H1 (cell line): Measurements from ENCODE around the gene TOP2A. TPM values are rescaled to one million over a fixed set of nuclear protein-coding genes. Genes with fewer than 3 reads are reported as not detected.
A peak's percentile ranks its signal among the peaks of the same experiment; 100 is the strongest.

Experiments used
- CTCF ChIA-PET: fragments of 300-600 bp; sonication (Branson Sonifier 250); formaldehyde crosslinking; loops from one replicate; lab custom pipeline; 2021; ENCODE audit not compliant: partially characterized antibody; lab: Charles Lee
- POLR2A ChIA-PET: fragments of 300-600 bp; sonication (Branson Sonifier 250); formaldehyde crosslinking; loops from one replicate; lab custom pipeline; 2021; ENCODE audit warnings: inconsistent platforms; ENCODE audit not compliant: partially characterized antibody; lab: Charles Lee
- DNase-seq, 2 experiments: peaks; one replicate each; pipeline versions ENCODE4 v3.0.0 to v3.0.0-alpha.2; 2010 to 2022; ENCODE audit warnings: low spot score in 2 of 2, low read depth in 1 of 2, mixed read lengths in 1 of 2
- FAIRE-seq: peaks from 2 replicates; lab custom pipeline; 2011; peaks lifted over from hg19 to GRCh38; lab: Jason Lieb, UNC
- H2AFZ ChIP-seq: 2 replicates; pipeline ENCODE4 v1.8.1; 2012; ENCODE audit warnings: low read length, inconsistent platforms
- H2AK5ac ChIP-seq: 2 replicates; pipeline ENCODE4 v1.6.1; 2013; ENCODE audit warnings: low read depth, low read length
- H2BK120ac ChIP-seq: replicated peaks from 2 replicates; pipeline ENCODE3; 2013; ENCODE audit warnings: low read depth, low read length, inconsistent platforms
- H2BK12ac ChIP-seq: 2 replicates; pipeline ENCODE4 v1.6.1; 2013; ENCODE audit warnings: low read depth, low read length
- H2BK15ac ChIP-seq: 2 replicates; pipeline ENCODE4 v1.6.1; 2013; ENCODE audit warnings: low read length
- H2BK20ac ChIP-seq: 2 replicates; pipeline ENCODE4 v1.6.1; 2013; ENCODE audit warnings: low read length
- H2BK5ac ChIP-seq: 2 replicates; pipeline ENCODE4 v1.6.1; 2013; ENCODE audit warnings: low read depth, low read length
- H3K14ac ChIP-seq: 2 replicates; pipeline ENCODE4 v1.6.1; 2013; ENCODE audit warnings: inconsistent platforms; ENCODE audit not compliant: insufficient read length
- H3K18ac ChIP-seq: 2 replicates; pipeline ENCODE4 v1.6.1; 2013; ENCODE audit warnings: low read length; ENCODE audit errors: extremely low read depth
- H3K23ac ChIP-seq: 2 replicates; pipeline ENCODE4 v1.6.1; 2013; ENCODE audit warnings: inconsistent platforms; ENCODE audit not compliant: insufficient read length
- H3K23me2 ChIP-seq: 2 replicates; pipeline ENCODE4 v1.6.1; 2013; ENCODE audit warnings: low read depth, low read length
- H3K27ac ChIP-seq: 2 replicates; pipeline ENCODE4 v1.6.1; 2011; ENCODE audit warnings: low read depth, low read length, inconsistent platforms
- H3K27me3 ChIP-seq, 4 experiments: replicated peaks in 1 of 4; 1 replicate in 1 of 4; 2 replicates in 3 of 4; pipeline versions ENCODE4 v1.6.1 to v1.8.1; 2011 to 2013; ENCODE audit warnings: low read length in 3 of 4, mild to moderate bottlenecking in 3 of 4, inconsistent platforms in 2 of 4, mixed read lengths in 2 of 4, moderate library complexity in 1 of 4; ENCODE audit not compliant: control insufficient read depth in 3 of 4, insufficient read depth in 3 of 4; ENCODE audit errors: extremely low read depth in 1 of 4
- H3K36me3 ChIP-seq, 4 experiments: 2 replicates each; pipeline versions ENCODE4 v1.6.1 to v1.8.1; 2011 to 2013; ENCODE audit warnings: mild to moderate bottlenecking in 4 of 4, low read length in 3 of 4, moderate library complexity in 2 of 4, control low read depth in 1 of 4, inconsistent platforms in 1 of 4; ENCODE audit not compliant: insufficient read depth in 4 of 4, control insufficient read depth in 2 of 4
- H3K4ac ChIP-seq: replicated peaks from 2 replicates; pipeline ENCODE3; 2013; ENCODE audit warnings: low read length, low read depth, mixed read lengths, inconsistent platforms; ENCODE audit not compliant: insufficient read length
- H3K4me1 ChIP-seq, 4 experiments: replicated peaks in 1 of 4; 1 replicate in 1 of 4; 2 replicates in 3 of 4; pipeline versions ENCODE4 v1.6.1 to v1.8.1; 2011 to 2013; ENCODE audit warnings: low read length in 3 of 4, inconsistent platforms in 2 of 4, mixed read lengths in 1 of 4; ENCODE audit not compliant: insufficient read depth in 4 of 4, control insufficient read depth in 3 of 4
- H3K4me2 ChIP-seq, 2 experiments: 2 replicates each; pipeline versions ENCODE4 v1.6.1 to v1.8.1; 2011 to 2013; ENCODE audit warnings: low read depth in 2 of 2, low read length in 2 of 2, control low read depth in 1 of 2, inconsistent platforms in 1 of 2, mild to moderate bottlenecking in 1 of 2; ENCODE audit not compliant: insufficient read depth in 1 of 2
- H3K4me3 ChIP-seq, 4 experiments: fragments of 200-600, 300-600 bp in 1 of 4; sonication (generic), shearing (Covaris generic), sonication (Bioruptor Twin) in 1 of 4; 2 replicates each; pipeline versions ENCODE4 v1.5.1 to v1.8.1; 2011 to 2016; ENCODE audit warnings: low read length in 4 of 4, low read depth in 3 of 4, control low read depth in 2 of 4, inconsistent platforms in 2 of 4, mild to moderate bottlenecking in 2 of 4, mixed read lengths in 1 of 4, moderate library complexity in 1 of 4; ENCODE audit not compliant: insufficient read depth in 2 of 4; ENCODE audit errors: extremely low read depth in 1 of 4
- H3K56ac ChIP-seq: replicated peaks from 2 replicates; pipeline ENCODE3; 2013; ENCODE audit warnings: low read depth, mild to moderate bottlenecking, mixed read lengths, low read length, inconsistent platforms; ENCODE audit not compliant: insufficient read length
- H3K79me1 ChIP-seq: 2 replicates; pipeline ENCODE4 v1.6.1; 2013; ENCODE audit warnings: low read depth, low read length, control low read depth
- H3K79me2 ChIP-seq, 2 experiments: 2 replicates each; pipeline versions ENCODE4 v1.6.1 to v1.8.1; 2012 to 2013; ENCODE audit warnings: low read length in 2 of 2, mild to moderate bottlenecking in 2 of 2, inconsistent platforms in 1 of 2; ENCODE audit not compliant: insufficient read depth in 2 of 2, control insufficient read depth in 1 of 2
- H3K9ac ChIP-seq, 4 experiments: replicated peaks in 1 of 4; 1 replicate in 1 of 4; 2 replicates in 3 of 4; pipeline versions ENCODE4 v1.6.1 to v1.8.1; 2011 to 2013; ENCODE audit warnings: low read depth in 3 of 4, low read length in 3 of 4, control low read depth in 2 of 4, mild to moderate bottlenecking in 2 of 4, moderate library complexity in 2 of 4, inconsistent platforms in 1 of 4; ENCODE audit errors: extremely low read depth in 1 of 4
- H3K9me3 ChIP-seq, 2 experiments: 2 replicates each; pipeline versions ENCODE4 v1.6.1 to v1.8.1; 2012 to 2013; ENCODE audit warnings: mild to moderate bottlenecking in 2 of 2, moderate library complexity in 2 of 2, control low read depth in 1 of 2, inconsistent platforms in 1 of 2, low read depth in 1 of 2, low read length in 1 of 2, mixed read lengths in 1 of 2; ENCODE audit not compliant: insufficient read depth in 2 of 2
- H4K20me1 ChIP-seq, 2 experiments: replicated peaks in 1 of 2; 2 replicates each; pipeline versions ENCODE3 to v1.8.1; 2011 to 2013; ENCODE audit warnings: inconsistent platforms in 2 of 2, low read length in 2 of 2, mild to moderate bottlenecking in 1 of 2; ENCODE audit not compliant: insufficient read depth in 2 of 2, control insufficient read depth in 1 of 2
- H4K5ac ChIP-seq: 2 replicates; pipeline ENCODE4 v1.6.1; 2013; ENCODE audit warnings: low read length, low read depth, mixed read lengths, inconsistent platforms; ENCODE audit not compliant: insufficient read length
- H4K8ac ChIP-seq: 2 replicates; pipeline ENCODE4 v1.8.0; 2013; ENCODE audit warnings: mild to moderate bottlenecking, moderate library complexity, low read length, inconsistent platforms; ENCODE audit not compliant: insufficient read depth; ENCODE audit errors: extremely low read depth
- H4K91ac ChIP-seq: replicated peaks from 2 replicates; pipeline ENCODE3; 2013; ENCODE audit warnings: low read length, mixed read lengths, inconsistent platforms; ENCODE audit not compliant: insufficient read length
- KDM1A ChIP-seq: fragments of 200-600, 300-600 bp; sonication (generic); IDR thresholded peaks from 2 replicates; pipeline ENCODE4 v1.7.1; 2016; ENCODE audit warnings: mild to moderate bottlenecking, low read length, borderline replicate concordance
- POLR2A ChIP-seq, 2 experiments: IDR thresholded peaks; 1 replicate in 1 of 2; 2 replicates in 1 of 2; pipeline ENCODE4 v1.6.1; 2011; ENCODE audit warnings: low read depth in 2 of 2, low read length in 2 of 2, mild to moderate bottlenecking in 2 of 2; ENCODE audit errors: control extremely low read depth in 1 of 2
- SIX5 ChIP-seq: IDR thresholded peaks from 2 replicates; pipeline ENCODE4 v1.6.1; 2011; ENCODE audit warnings: mild to moderate bottlenecking, low read depth, low read length
- WGBS, 2 experiments: shearing (Covaris generic) in 1 of 2; methylation state at CpG; one replicate each; pipeline versions ENCODE4 v1.1.6 to v1.1.7; 2013 to 2015; ENCODE audit warnings: low lambda C conversion rate in 2 of 2, mixed read lengths in 2 of 2, inconsistent platforms in 1 of 2, low coverage in 1 of 2, missing lambda C conversion rate in 1 of 2; ENCODE audit not compliant: insufficient replicate concordance in 2 of 2, insufficient coverage in 1 of 2, insufficient read length in 1 of 2; ENCODE audit errors: extremely low coverage in 1 of 2, missing lambda C conversion rate in 1 of 2; 5-methylcytosine and 5-hydroxymethylcytosine counted together
- polyA plus RNA-seq, 7 experiments: library from polyadenylated mRNA; depleted of rRNA in 3 of 7; stranded (reverse) in 5 of 7; unstranded in 2 of 7; fragments of >200 nt in 5 of 7; fragments of 200-250 nt in 2 of 7; gene quantifications; 1 replicate in 5 of 7; 2 replicates in 1 of 7; 4 replicates in 1 of 7; pipeline versions ENCODE4 v1.2.1 to v1.2.3, GENCODE V29; 2011 to 2013; ENCODE audit warnings: missing spikeins in 2 of 7, mixed read lengths in 2 of 7
- total RNA-seq: library from RNA; stranded (reverse); fragmentation: NEBNext Ultra II Directional; extraction: Animal tissue kit (Norgen Biotek cat#: 25700); gene quantifications from 2 replicates; pipeline ENCODE4 v1.2.1, GENCODE V29; 2021

TOP2A gene
- total and polyA plus RNA-seq, 2 of the 8 experiments (the other 6 are each of a cell fraction or from before 2014, with no cell fraction given): 83.1 to 291 TPM

GRCh38 chr17:40460968-40461731 is 43.5 kb upstream of the TOP2A start:
- Histone ChIP-seq H3K23me2 (no peaks in the 10 kb centered on the region; the same call in 1 of the 2 replicates), H3K79me2 (no peaks in the 10 kb centered on the region), H2BK15ac (no peak overlapping the region), H2BK12ac (0 out of 2 replicates have a peak overlapping the region, but pooled peaks have one; percentile 27), H3K4me1 (peaks cover 2 to 36% (median 16%) of the 10 kb centered on the region in 4 experiments), H3K4me3 (no peak overlapping the region), H3K36me3 (peaks cover 0 to 8% (median 3%) of the 10 kb centered on the region in 4 experiments; a peak in 4 of 8 replicates), H4K8ac (no peak overlapping the region), H2BK5ac (no peak overlapping the region), H4K91ac (no peak overlapping the region), H3K9me3 (no peaks in the 10 kb centered on the region), H3K27me3 (no peaks in the 10 kb centered on the region), H2AK5ac (peak overlapping the region; percentile 86; the same call in 1 of the 2 replicates), H2BK120ac (no peak overlapping the region), H3K4me2 (no peak overlapping the region), H2AFZ (no peak overlapping the region), H3K4ac (no peak overlapping the region), H4K20me1 (no peaks in the 10 kb centered on the region), H3K56ac (no peak overlapping the region), H3K18ac (no peak overlapping the region), H3K9ac (no peak overlapping the region), H3K79me1 (no peaks in the 10 kb centered on the region), H4K5ac (no peak overlapping the region), H3K27ac (no peak overlapping the region), H3K14ac (no peak overlapping the region), H3K23ac (no peak overlapping the region), H2BK20ac (no peak overlapping the region)
- WGBS, 2 experiments: 95% methylated on average over 9 of the region's 9 CpGs; no CpG with 5 or more reads in 1 of the 2 experiments
- no peak for FAIRE-seq
- no peak for DNase-seq
- ChIA-PET CTCF (interaction anchor here (1.0 to 34.1 kb wide), 6 partner anchors 2 to 99 kb away, joined by 3 to 739 read pairs (median 220); partner anchors contain the start of gene IGFBP4), POLR2A (interaction anchor here (0.9 to 3.0 kb wide), 10 partner anchors 8 to 44 kb away, joined by 3 to 20 read pairs (median 6); partner anchors contain the start of genes IGFBP4 and TOP2A)
- TF ChIP-seq KDM1A (peak; percentile 79; the same call in 1 of the 2 replicates), SIX5 (no peak), POLR2A (IDR thresholded peaks at IDR 0.05; ENCODE audit: control extremely low read depth in 1 of 2, low read depth in 2 of 2, low read length in 2 of 2) (peak in 1 of 2 experiments; percentile 26; a peak in 1 of 3 replicates)
